OCI-LY3 (cell line): ENCODE data around the gene LAMA3.

Source experiments
- CTCF ChIP-seq: fragments of 200-600, 300-600 bp; sonication (generic); IDR thresholded peaks from 2 replicates; pipeline ENCODE4 v1.5.1; 2014; ENCODE audit warnings: antibody characterized with exemption, low read length, low read depth
- EZH2phosphoT487 ChIP-seq: fragments of 200-600 bp; shearing (Covaris generic); IDR thresholded peaks from 2 replicates; pipeline ENCODE4 v1.6.1; 2018; ENCODE audit warnings: antibody characterized with exemption, mixed run types, low read depth

GRCh38 chr18:23950644-23951043 is 261.4 kb downstream of the LAMA3 start:
- TF ChIP-seq CTCF (no peak), EZH2phosphoT487 (no peak)
